ENCODE data around the gene SPC25.

DNA sequence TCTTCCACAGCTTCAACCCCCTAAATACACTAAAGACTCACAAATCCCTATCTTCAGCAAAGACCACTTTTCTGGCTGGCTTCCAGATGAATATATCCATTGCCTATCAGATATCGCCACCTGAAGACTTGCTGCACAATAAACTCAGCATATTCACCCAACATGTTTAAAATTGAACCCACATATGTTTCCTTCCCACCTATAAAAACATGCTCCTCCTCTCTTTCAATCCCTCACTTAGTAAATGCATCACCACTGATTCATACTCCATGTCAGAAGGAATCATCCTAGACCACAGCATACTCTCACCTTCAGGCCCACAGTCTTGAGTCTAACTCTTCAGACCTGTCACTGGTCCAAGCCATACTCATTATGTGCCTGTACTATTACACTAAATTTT lies 5.3 kb downstream of the SPC25 start:
- no peak for TF ChIP-seq POLR2AphosphoS5 (IDR thresholded peaks at IDR 0.05)
- TF ChIP-seq, protein P1, sequence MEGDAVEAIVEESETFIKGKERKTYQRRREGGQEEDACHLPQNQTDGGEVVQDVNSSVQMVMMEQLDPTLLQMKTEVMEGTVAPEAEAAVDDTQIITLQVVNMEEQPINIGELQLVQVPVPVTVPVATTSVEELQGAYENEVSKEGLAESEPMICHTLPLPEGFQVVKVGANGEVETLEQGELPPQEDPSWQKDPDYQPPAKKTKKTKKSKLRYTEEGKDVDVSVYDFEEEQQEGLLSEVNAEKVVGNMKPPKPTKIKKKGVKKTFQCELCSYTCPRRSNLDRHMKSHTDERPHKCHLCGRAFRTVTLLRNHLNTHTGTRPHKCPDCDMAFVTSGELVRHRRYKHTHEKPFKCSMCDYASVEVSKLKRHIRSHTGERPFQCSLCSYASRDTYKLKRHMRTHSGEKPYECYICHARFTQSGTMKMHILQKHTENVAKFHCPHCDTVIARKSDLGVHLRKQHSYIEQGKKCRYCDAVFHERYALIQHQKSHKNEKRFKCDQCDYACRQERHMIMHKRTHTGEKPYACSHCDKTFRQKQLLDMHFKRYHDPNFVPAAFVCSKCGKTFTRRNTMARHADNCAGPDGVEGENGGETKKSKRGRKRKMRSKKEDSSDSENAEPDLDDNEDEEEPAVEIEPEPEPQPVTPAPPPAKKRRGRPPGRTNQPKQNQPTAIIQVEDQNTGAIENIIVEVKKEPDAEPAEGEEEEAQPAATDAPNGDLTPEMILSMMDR (IDR thresholded peaks at IDR 0.05), result no peak

All from breast epithelium (tissue), 3 donors.